ENCODE measurements around the gene LAMB1.

- TF ChIP-seq CTCF (IDR thresholded peaks at IDR 0.05) (no peak), POLR2A (IDR thresholded peaks at IDR 0.05) (no peak)
These were observed 62.0 kb downstream of the LAMB1 start for GRCh38 chr7:107940951-107941350.

Measured in esophagus squamous epithelium (tissue), 4 donors.